WTC11 (cell line): ENCODE results near the gene PDIK1L. TPM values are rescaled to one million over a fixed set of nuclear protein-coding genes. Genes with fewer than 3 reads are reported as not detected.

Source experiments
- ATAC-seq: fragments of 200-7000 bp; cut with Tn5 transposase; 2 replicates; pipeline ENCODE4 v1.10.0; 2021; ENCODE audit warnings: mild to moderate bottlenecking, moderate library complexity
- CTCF ChIA-PET: fragments of 300-600 bp; sonication (Branson Sonifier 250); formaldehyde crosslinking; loops from one replicate; lab custom pipeline; 2021; ENCODE audit warnings: antibody characterized with exemption; lab: Charles Lee
- POLR2A ChIA-PET: fragments of 350-600 bp; sonication (Branson Sonifier 250); formaldehyde crosslinking; loops from one replicate; lab custom pipeline; 2021; ENCODE audit warnings: antibody characterized with exemption; lab: Charles Lee
- DNase-seq: peaks from one replicate; pipeline ENCODE4 v3.0.0; 2021; ENCODE audit warnings: low spot score
- H3K27ac Mint-ChIP-seq: 2 replicates; pipeline ENCODE4 v1.8.0; 2021; ENCODE audit warnings: mixed read lengths
- H3K27me3 Mint-ChIP-seq: 2 replicates; pipeline ENCODE4 v1.8.0; 2021; ENCODE audit warnings: low read depth, mild to moderate bottlenecking, moderate library complexity, mixed read lengths
- H3K36me3 Mint-ChIP-seq: 2 replicates; pipeline ENCODE4 v1.8.0; 2021; ENCODE audit warnings: mixed read lengths
- H3K4me1 Mint-ChIP-seq: 2 replicates; pipeline ENCODE4 v1.8.0; 2022; ENCODE audit warnings: mixed read lengths
- H3K4me3 Mint-ChIP-seq: 2 replicates; pipeline ENCODE4 v1.8.0; 2021; ENCODE audit warnings: mild to moderate bottlenecking, moderate library complexity, mixed read lengths
- H3K9me3 Mint-ChIP-seq: 2 replicates; pipeline ENCODE4 v1.8.0; 2021; ENCODE audit warnings: mixed read lengths
- CREB1 ChIP-seq: sonication (generic); formaldehyde crosslinking; IDR thresholded peaks from 2 replicates; pipeline ENCODE4 v1.8.0; 2023; ENCODE audit warnings: mild to moderate bottlenecking, missing genetic modification reagents
- CREM ChIP-seq: sonication (generic); formaldehyde crosslinking; IDR thresholded peaks from 2 replicates; pipeline ENCODE4 v1.8.1; 2022; ENCODE audit warnings: mild to moderate bottlenecking, missing genetic modification reagents, moderate library complexity
- ETV6 ChIP-seq: sonication (generic); formaldehyde crosslinking; IDR thresholded peaks from 2 replicates; pipeline ENCODE4 v1.8.1; 2022; ENCODE audit warnings: mild to moderate bottlenecking, missing genetic modification reagents
- FOXJ3 ChIP-seq: sonication (generic); formaldehyde crosslinking; IDR thresholded peaks from 2 replicates; pipeline ENCODE4 v1.9.0; 2021; ENCODE audit warnings: missing genetic modification reagents, mild to moderate bottlenecking, borderline replicate concordance
- GRHL2 ChIP-seq: fragments of 250-450 bp; sonication (Bioruptor Pico); IDR thresholded peaks from 2 replicates; pipeline ENCODE4 v1.8.0; 2022; ENCODE audit warnings: mild to moderate bottlenecking, moderate library complexity; ENCODE audit not compliant: insufficient replicate concordance, severe bottlenecking
- KAT7 ChIP-seq: sonication (generic); formaldehyde crosslinking; IDR thresholded peaks from 2 replicates; pipeline ENCODE4 v1.8.1; 2023; ENCODE audit warnings: missing genetic modification reagents, mild to moderate bottlenecking, borderline replicate concordance
- PRRX2 ChIP-seq: fragments of 250-450 bp; sonication (Bioruptor Pico); IDR thresholded peaks from 2 replicates; pipeline ENCODE4 v1.8.0; 2021; ENCODE audit warnings: mild to moderate bottlenecking
- RORB ChIP-seq: fragments of 250-450 bp; sonication (Bioruptor Pico); IDR thresholded peaks from 2 replicates; pipeline ENCODE4 v1.9.0; 2021; ENCODE audit warnings: mild to moderate bottlenecking
- SMAD4 ChIP-seq: sonication (generic); formaldehyde crosslinking; IDR thresholded peaks from 2 replicates; pipeline ENCODE4 v1.8.0; 2022; ENCODE audit warnings: mild to moderate bottlenecking, missing genetic modification reagents
- ZNF121 ChIP-seq: sonication (generic); formaldehyde crosslinking; IDR thresholded peaks from 2 replicates; pipeline ENCODE4 v1.8.0; 2023; ENCODE audit warnings: missing genetic modification reagents
- total RNA-seq: library from RNA; stranded (reverse); gene quantifications from 3 replicates; pipeline ENCODE4 v1.2.3, GENCODE V29; 2021
- TF ChIP-seq, protein P1 (sequence below): fragments of 250-450 bp; sonication (Bioruptor Pico); IDR thresholded peaks from 2 replicates; pipeline ENCODE4 v2.1.2; 2022; ENCODE audit warnings: mild to moderate bottlenecking, moderate library complexity
- TF ChIP-seq, protein P2 (sequence below): sonication (generic); formaldehyde crosslinking; IDR thresholded peaks from 2 replicates; pipeline ENCODE4 v1.8.1; 2023; ENCODE audit warnings: mild to moderate bottlenecking, missing genetic modification reagents, moderate library complexity
- TF ChIP-seq, protein P3 (sequence below): sonication (generic); formaldehyde crosslinking; IDR thresholded peaks from 2 replicates; pipeline ENCODE4 v1.8.0; 2023; ENCODE audit warnings: mild to moderate bottlenecking, missing genetic modification reagents
- TF ChIP-seq, protein P4 (sequence below): sonication (generic); formaldehyde crosslinking; IDR thresholded peaks from 2 replicates; pipeline ENCODE4 v1.8.1; 2023; ENCODE audit warnings: mild to moderate bottlenecking, moderate library complexity, missing genetic modification reagents
- TF ChIP-seq, protein P5 (sequence below): sonication (generic); formaldehyde crosslinking; IDR thresholded peaks from 2 replicates; pipeline ENCODE4 v1.8.0; 2022; ENCODE audit warnings: missing genetic modification reagents
- TF ChIP-seq, protein P6 (sequence below): fragments of 250-450 bp; sonication (Bioruptor Pico); IDR thresholded peaks from 2 replicates; pipeline ENCODE4 v1.9.0; 2021; ENCODE audit warnings: mild to moderate bottlenecking
- TF ChIP-seq, protein P7 (sequence below): fragments of 250-450 bp; sonication (Bioruptor Pico); IDR thresholded peaks from 2 replicates; pipeline ENCODE4 v1.8.0; 2021; ENCODE audit warnings: mild to moderate bottlenecking
- TF ChIP-seq, protein P8 (sequence below): fragments of 250-450 bp; sonication (Bioruptor Pico); IDR thresholded peaks from 2 replicates; pipeline ENCODE4 v1.9.0; 2021; ENCODE audit warnings: moderate library complexity, mild to moderate bottlenecking, inconsistent platforms, borderline replicate concordance

PDIK1L gene
- total RNA-seq, 1 experiment from 2014 or later = 5.5 TPM

DNA sequence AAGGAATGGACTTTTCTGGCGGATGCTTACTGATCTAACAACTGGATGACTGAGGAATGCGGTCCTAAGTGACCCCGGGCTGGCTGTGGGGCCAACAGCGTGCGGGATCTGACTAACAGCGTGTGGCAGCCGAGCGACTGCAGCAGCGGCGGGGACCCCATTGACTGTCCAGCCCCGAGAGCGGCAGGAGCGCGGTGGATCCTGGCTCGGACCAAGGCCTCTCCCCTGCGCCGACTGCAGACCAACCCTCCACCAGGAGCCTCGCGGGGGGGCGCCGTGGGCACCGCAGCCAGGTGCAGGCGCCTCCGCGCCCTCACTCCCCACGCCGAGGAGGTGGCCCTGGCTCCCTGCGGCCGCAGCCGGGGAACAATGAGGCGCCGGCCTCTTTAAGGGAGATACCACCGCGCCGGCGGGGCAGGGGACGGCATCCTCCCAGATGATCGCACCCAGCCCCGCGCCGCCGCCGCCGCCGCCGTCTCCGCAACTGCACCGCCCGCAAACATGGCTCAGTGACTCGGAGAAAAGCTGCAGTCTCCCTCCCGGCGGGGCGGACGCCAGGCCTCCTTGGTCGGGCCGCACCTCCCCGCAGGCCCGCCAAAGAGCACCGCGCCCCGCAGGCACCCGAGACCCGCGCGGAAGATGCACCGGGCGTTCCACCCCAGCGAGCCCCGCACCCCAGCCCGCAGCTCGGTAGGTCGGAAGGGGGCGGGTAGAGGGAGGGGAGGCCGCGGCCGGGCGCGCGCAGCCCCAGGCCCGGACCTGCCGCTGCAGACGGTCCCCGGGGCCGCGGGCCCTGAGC lies 694 bp upstream of the PDIK1L start:
- H3K27ac Mint-ChIP-seq = peak overlapping the region; percentile 63; the same call in 1 of the 2 replicates
- H3K27me3 Mint-ChIP-seq = peaks cover 17% of the 10 kb centered on the region
- POLR2A ChIA-PET = interaction anchor here (0.6 to 2.0 kb wide), 3 partner anchors 28 to 54 kb away, joined by 3 to 9 read pairs (median 3); no protein-coding TSS in a partner anchor
- CTCF ChIA-PET = interaction anchor here (0.8 to 5.1 kb wide), 3 partner anchors 31 to 123 kb away, joined by 3 to 41 read pairs (median 7); partner anchors contain the start of gene CEP85
- peaks cover 25% of the 10 kb centered on the region for H3K4me1 Mint-ChIP-seq
- peaks cover 6% of the 10 kb centered on the region; the same call in 1 of the 2 replicates for H3K36me3 Mint-ChIP-seq
- ATAC-seq (peak; percentile 42), DNase-seq (peak; percentile 79)
- no peaks in the 10 kb centered on the region for H3K9me3 Mint-ChIP-seq
- peak overlapping the region; percentile 92 for H3K4me3 Mint-ChIP-seq
- TF ChIP-seq, protein P1, sequence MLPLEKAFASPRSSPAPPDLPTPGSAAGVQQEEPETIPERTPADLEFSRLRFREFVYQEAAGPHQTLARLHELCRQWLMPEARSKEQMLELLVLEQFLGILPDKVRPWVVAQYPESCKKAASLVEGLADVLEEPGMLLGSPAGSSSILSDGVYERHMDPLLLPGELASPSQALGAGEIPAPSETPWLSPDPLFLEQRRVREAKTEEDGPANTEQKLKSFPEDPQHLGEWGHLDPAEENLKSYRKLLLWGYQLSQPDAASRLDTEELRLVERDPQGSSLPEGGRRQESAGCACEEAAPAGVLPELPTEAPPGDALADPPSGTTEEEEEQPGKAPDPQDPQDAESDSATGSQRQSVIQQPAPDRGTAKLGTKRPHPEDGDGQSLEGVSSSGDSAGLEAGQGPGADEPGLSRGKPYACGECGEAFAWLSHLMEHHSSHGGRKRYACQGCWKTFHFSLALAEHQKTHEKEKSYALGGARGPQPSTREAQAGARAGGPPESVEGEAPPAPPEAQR = no peak
- TF ChIP-seq KAT7 (CRISPR knock-in tag) (no peak), FOXJ3 (CRISPR knock-in tag) (no peak), SMAD4 (CRISPR knock-in tag) (no peak), ZNF121 (CRISPR knock-in tag) (no peak), CREB1 (CRISPR knock-in tag) (no peak), ETV6 (CRISPR knock-in tag) (peak; percentile 85), CREM (CRISPR knock-in tag) (no peak), GRHL2 (CRISPR knock-in tag) (no peak), RORB (CRISPR knock-in tag) (no peak), PRRX2 (CRISPR knock-in tag) (no peak)
- TF ChIP-seq, protein P2, sequence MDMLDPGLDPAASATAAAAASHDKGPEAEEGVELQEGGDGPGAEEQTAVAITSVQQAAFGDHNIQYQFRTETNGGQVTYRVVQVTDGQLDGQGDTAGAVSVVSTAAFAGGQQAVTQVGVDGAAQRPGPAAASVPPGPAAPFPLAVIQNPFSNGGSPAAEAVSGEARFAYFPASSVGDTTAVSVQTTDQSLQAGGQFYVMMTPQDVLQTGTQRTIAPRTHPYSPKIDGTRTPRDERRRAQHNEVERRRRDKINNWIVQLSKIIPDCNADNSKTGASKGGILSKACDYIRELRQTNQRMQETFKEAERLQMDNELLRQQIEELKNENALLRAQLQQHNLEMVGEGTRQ = no peak
- TF ChIP-seq, protein P3, sequence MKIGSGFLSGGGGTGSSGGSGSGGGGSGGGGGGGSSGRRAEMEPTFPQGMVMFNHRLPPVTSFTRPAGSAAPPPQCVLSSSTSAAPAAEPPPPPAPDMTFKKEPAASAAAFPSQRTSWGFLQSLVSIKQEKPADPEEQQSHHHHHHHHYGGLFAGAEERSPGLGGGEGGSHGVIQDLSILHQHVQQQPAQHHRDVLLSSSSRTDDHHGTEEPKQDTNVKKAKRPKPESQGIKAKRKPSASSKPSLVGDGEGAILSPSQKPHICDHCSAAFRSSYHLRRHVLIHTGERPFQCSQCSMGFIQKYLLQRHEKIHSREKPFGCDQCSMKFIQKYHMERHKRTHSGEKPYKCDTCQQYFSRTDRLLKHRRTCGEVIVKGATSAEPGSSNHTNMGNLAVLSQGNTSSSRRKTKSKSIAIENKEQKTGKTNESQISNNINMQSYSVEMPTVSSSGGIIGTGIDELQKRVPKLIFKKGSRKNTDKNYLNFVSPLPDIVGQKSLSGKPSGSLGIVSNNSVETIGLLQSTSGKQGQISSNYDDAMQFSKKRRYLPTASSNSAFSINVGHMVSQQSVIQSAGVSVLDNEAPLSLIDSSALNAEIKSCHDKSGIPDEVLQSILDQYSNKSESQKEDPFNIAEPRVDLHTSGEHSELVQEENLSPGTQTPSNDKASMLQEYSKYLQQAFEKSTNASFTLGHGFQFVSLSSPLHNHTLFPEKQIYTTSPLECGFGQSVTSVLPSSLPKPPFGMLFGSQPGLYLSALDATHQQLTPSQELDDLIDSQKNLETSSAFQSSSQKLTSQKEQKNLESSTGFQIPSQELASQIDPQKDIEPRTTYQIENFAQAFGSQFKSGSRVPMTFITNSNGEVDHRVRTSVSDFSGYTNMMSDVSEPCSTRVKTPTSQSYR (CRISPR knock-in tag) = no peak
- TF ChIP-seq, protein P4, sequence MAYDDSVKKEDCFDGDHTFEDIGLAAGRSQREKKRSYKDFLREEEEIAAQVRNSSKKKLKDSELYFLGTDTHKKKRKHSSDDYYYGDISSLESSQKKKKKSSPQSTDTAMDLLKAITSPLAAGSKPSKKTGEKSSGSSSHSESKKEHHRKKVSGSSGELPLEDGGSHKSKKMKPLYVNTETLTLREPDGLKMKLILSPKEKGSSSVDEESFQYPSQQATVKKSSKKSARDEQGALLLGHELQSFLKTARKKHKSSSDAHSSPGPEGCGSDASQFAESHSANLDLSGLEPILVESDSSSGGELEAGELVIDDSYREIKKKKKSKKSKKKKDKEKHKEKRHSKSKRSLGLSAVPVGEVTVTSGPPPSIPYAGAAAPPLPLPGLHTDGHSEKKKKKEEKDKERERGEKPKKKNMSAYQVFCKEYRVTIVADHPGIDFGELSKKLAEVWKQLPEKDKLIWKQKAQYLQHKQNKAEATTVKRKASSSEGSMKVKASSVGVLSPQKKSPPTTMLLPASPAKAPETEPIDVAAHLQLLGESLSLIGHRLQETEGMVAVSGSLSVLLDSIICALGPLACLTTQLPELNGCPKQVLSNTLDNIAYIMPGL (CRISPR knock-in tag) = 0 out of 2 replicates have a peak, but pooled peaks have one; percentile 10
- TF ChIP-seq, protein P5, sequence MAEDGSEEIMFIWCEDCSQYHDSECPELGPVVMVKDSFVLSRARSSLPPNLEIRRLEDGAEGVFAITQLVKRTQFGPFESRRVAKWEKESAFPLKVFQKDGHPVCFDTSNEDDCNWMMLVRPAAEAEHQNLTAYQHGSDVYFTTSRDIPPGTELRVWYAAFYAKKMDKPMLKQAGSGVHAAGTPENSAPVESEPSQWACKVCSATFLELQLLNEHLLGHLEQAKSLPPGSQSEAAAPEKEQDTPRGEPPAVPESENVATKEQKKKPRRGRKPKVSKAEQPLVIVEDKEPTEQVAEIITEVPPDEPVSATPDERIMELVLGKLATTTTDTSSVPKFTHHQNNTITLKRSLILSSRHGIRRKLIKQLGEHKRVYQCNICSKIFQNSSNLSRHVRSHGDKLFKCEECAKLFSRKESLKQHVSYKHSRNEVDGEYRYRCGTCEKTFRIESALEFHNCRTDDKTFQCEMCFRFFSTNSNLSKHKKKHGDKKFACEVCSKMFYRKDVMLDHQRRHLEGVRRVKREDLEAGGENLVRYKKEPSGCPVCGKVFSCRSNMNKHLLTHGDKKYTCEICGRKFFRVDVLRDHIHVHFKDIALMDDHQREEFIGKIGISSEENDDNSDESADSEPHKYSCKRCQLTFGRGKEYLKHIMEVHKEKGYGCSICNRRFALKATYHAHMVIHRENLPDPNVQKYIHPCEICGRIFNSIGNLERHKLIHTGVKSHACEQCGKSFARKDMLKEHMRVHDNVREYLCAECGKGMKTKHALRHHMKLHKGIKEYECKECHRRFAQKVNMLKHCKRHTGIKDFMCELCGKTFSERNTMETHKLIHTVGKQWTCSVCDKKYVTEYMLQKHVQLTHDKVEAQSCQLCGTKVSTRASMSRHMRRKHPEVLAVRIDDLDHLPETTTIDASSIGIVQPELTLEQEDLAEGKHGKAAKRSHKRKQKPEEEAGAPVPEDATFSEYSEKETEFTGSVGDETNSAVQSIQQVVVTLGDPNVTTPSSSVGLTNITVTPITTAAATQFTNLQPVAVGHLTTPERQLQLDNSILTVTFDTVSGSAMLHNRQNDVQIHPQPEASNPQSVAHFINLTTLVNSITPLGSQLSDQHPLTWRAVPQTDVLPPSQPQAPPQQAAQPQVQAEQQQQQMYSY = no peak
- TF ChIP-seq, protein P6, sequence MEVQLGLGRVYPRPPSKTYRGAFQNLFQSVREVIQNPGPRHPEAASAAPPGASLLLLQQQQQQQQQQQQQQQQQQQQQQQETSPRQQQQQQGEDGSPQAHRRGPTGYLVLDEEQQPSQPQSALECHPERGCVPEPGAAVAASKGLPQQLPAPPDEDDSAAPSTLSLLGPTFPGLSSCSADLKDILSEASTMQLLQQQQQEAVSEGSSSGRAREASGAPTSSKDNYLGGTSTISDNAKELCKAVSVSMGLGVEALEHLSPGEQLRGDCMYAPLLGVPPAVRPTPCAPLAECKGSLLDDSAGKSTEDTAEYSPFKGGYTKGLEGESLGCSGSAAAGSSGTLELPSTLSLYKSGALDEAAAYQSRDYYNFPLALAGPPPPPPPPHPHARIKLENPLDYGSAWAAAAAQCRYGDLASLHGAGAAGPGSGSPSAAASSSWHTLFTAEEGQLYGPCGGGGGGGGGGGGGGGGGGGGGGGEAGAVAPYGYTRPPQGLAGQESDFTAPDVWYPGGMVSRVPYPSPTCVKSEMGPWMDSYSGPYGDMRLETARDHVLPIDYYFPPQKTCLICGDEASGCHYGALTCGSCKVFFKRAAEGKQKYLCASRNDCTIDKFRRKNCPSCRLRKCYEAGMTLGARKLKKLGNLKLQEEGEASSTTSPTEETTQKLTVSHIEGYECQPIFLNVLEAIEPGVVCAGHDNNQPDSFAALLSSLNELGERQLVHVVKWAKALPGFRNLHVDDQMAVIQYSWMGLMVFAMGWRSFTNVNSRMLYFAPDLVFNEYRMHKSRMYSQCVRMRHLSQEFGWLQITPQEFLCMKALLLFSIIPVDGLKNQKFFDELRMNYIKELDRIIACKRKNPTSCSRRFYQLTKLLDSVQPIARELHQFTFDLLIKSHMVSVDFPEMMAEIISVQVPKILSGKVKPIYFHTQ (CRISPR knock-in tag) = no peak
- TF ChIP-seq, protein P7, sequence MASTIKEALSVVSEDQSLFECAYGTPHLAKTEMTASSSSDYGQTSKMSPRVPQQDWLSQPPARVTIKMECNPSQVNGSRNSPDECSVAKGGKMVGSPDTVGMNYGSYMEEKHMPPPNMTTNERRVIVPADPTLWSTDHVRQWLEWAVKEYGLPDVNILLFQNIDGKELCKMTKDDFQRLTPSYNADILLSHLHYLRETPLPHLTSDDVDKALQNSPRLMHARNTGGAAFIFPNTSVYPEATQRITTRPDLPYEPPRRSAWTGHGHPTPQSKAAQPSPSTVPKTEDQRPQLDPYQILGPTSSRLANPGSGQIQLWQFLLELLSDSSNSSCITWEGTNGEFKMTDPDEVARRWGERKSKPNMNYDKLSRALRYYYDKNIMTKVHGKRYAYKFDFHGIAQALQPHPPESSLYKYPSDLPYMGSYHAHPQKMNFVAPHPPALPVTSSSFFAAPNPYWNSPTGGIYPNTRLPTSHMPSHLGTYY = no peak
- TF ChIP-seq, protein P8, sequence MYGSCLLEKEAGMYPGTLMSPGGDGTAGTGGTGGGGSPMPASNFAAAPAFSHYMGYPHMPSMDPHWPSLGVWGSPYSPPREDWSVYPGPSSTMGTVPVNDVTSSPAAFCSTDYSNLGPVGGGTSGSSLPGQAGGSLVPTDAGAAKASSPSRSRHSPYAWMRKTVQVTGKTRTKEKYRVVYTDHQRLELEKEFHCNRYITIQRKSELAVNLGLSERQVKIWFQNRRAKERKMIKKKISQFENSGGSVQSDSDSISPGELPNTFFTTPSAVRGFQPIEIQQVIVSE (CRISPR knock-in tag) = no peak
